GM12878 (cell line): ENCODE data around the gene RAD51B. TPM values are rescaled to one million over a fixed set of nuclear protein-coding genes. Genes with fewer than 3 reads are reported as not detected.

Experiments used
- ATAC-seq: fragments of 200-7000 bp; cut with Tn5 transposase; 3 replicates; pipeline ENCODE4 v1.9.1; 2020; ENCODE audit warnings: mild to moderate bottlenecking, moderate library complexity
- BruUV-seq: library from RNA; stranded (reverse); fragments of 400-500 nt; replicated peaks from 2 replicates; lab custom pipeline; 2021; lab: Mats Ljungman, UMichigan
- CTCF ChIA-PET: fragments of 300-600 bp; sonication (Branson Sonifier 250); formaldehyde crosslinking; extraction: SDS; loops from one replicate; lab custom pipeline; 2021; ENCODE audit warnings: inconsistent platforms; lab: Yijun Ruan, JAX
- POLR2A ChIA-PET: fragments of 350-600 bp; formaldehyde crosslinking; extraction: SDS; loops from one replicate; lab custom pipeline; 2021; ENCODE audit warnings: inconsistent platforms; lab: Charles Lee
- RAD21 ChIA-PET: fragments of 300-600 bp; sonication (Branson Sonifier 250); formaldehyde crosslinking; loops from one replicate; lab custom pipeline; 2023; ENCODE audit warnings: antibody characterized with exemption; ENCODE audit not compliant: unreplicated experiment; lab: Charles Lee
- SMC1A ChIA-PET: fragments of 300-600 bp; sonication (Branson Sonifier 250); formaldehyde crosslinking; loops from one replicate; lab custom pipeline; 2023; ENCODE audit not compliant: unreplicated experiment, uncharacterized antibody; lab: Charles Lee
- DNase-seq: peaks from one replicate; pipeline ENCODE4 v3.0.0-alpha.2; 2011; ENCODE audit warnings: low read depth, low spot score
- FAIRE-seq: peaks from 3 replicates; lab custom pipeline; 2011; peaks lifted over from hg19 to GRCh38; lab: Jason Lieb, UNC
- H2AFZ ChIP-seq: 2 replicates; pipeline ENCODE4 v1.6.0; 2011; ENCODE audit warnings: low read depth, low read length, control low read depth; ENCODE audit not compliant: control insufficient read depth
- H3K27ac ChIP-seq: 2 replicates; pipeline ENCODE4 v1.5.1; 2011; ENCODE audit warnings: control low read depth; ENCODE audit not compliant: control insufficient read depth, insufficient read depth
- H3K27me3 ChIP-seq, 2 experiments: replicated peaks in 1 of 2; 2 replicates each; pipeline versions ENCODE4 v1.6.0 to v1.6.1; 2011; ENCODE audit warnings: low read length in 1 of 2; ENCODE audit not compliant: control insufficient read depth in 2 of 2, insufficient read depth in 2 of 2
- H3K36me3 ChIP-seq, 2 experiments: 2 replicates each; pipeline ENCODE4 v1.5.1; 2011; ENCODE audit warnings: low read length in 1 of 2; ENCODE audit not compliant: control insufficient read depth in 2 of 2, insufficient read depth in 2 of 2
- H3K4me1 ChIP-seq: 2 replicates; pipeline ENCODE4 v1.6.1; 2011; ENCODE audit warnings: mild to moderate bottlenecking, low read length, moderate library complexity, mixed read lengths; ENCODE audit not compliant: control insufficient read depth, insufficient read depth
- H3K4me2 ChIP-seq: 2 replicates; pipeline ENCODE4 v1.6.0; 2011; ENCODE audit warnings: control low read depth; ENCODE audit not compliant: control insufficient read depth, insufficient read depth
- H3K4me3 ChIP-seq: fragments of 200-600 bp; sonication (generic); 2 replicates; pipeline ENCODE4 v1.5.1; 2016
- H3K79me2 ChIP-seq: 2 replicates; pipeline ENCODE4 v1.6.0; 2011; ENCODE audit warnings: low read length; ENCODE audit not compliant: control insufficient read depth, insufficient read depth
- H3K9ac ChIP-seq: 2 replicates; pipeline ENCODE4 v1.8.0; 2011; ENCODE audit warnings: low read length, control low read depth, mixed read lengths; ENCODE audit not compliant: control insufficient read depth, insufficient read depth
- H3K9me3 ChIP-seq: replicated peaks from 3 replicates; pipeline ENCODE4 v1.5.1; 2011; ENCODE audit warnings: mild to moderate bottlenecking, low read length; ENCODE audit not compliant: control insufficient read depth, insufficient read depth
- H4K20me1 ChIP-seq: 2 replicates; pipeline ENCODE4 v1.6.0; 2011; ENCODE audit not compliant: control insufficient read depth, insufficient read depth
- CEBPB ChIP-seq, 2 experiments: fragments of 150-350 bp in 1 of 2; IDR thresholded peaks; 2 replicates each; pipeline ENCODE4 v1.6.1; 2012 to 2014; ENCODE audit warnings: low read depth in 2 of 2, low read length in 2 of 2, borderline replicate concordance in 1 of 2, inconsistent platforms in 1 of 2
- EED ChIP-seq: sonication (generic); IDR thresholded peaks from 2 replicates; pipeline ENCODE4 v1.6.1; 2016; ENCODE audit warnings: antibody characterized with exemption, low read depth
- IKZF2 ChIP-seq, 2 experiments: fragments of 450-650 bp; IDR thresholded peaks; 2 replicates each; pipeline ENCODE4 v1.6.1; 2017; ENCODE audit warnings: mild to moderate bottlenecking in 2 of 2, moderate library complexity in 2 of 2
- JUNB ChIP-seq: IDR thresholded peaks from 2 replicates; pipeline ENCODE4 v1.6.1; 2016; ENCODE audit warnings: antibody characterized with exemption, mild to moderate bottlenecking
- NFIC ChIP-seq: IDR thresholded peaks from 2 replicates; pipeline ENCODE4 v1.6.1; 2012; ENCODE audit warnings: low read depth, mild to moderate bottlenecking, inconsistent platforms, low read length, moderate library complexity
- POU2F2 ChIP-seq: IDR thresholded peaks from 3 replicates; pipeline ENCODE4 v1.6.1; 2011; ENCODE audit warnings: low read depth, mild to moderate bottlenecking, low read length, borderline replicate concordance
- WGBS: methylation state at CpG from one replicate; pipeline ENCODE4 v1.1.6; 2016; ENCODE audit warnings: low lambda C conversion rate; ENCODE audit not compliant: insufficient replicate concordance, insufficient coverage; ENCODE audit errors: missing lambda C conversion rate; 5-methylcytosine and 5-hydroxymethylcytosine counted together
- in situ Hi-C: fragments of 300-500 bp; cut with MboI; formaldehyde crosslinking; loops from 9 replicates; pipeline ENCODE4 v1.14.3; 2018; ENCODE audit warnings: mixed read lengths
- intact Hi-C: fragments of 100-400 bp; cut with micrococcal nuclease; formaldehyde crosslinking; loops from one replicate; pipeline ENCODE4 v1.14.2; 2022; ENCODE audit not compliant: unreplicated experiment
- polyA plus RNA-seq, 11 experiments: library from polyadenylated mRNA; depleted of rRNA in 4 of 11; unstranded in 6 of 11; stranded (reverse) in 5 of 11; fragments of >200 nt; fragmentation: Nextera tagmentation in 4 of 11; fragmentation: Illumina TruSeq in 1 of 11; extraction: Ambion mirVana in 4 of 11; extraction: Trizol in 1 of 11; gene quantifications; 1 replicate in 1 of 11; 2 replicates in 10 of 11; pipeline versions ENCODE4 v1.2.1 to v1.2.3, GENCODE V29; 2011 to 2016; ENCODE audit warnings: inconsistent platforms in 2 of 11, missing spikeins in 2 of 11, low read depth in 1 of 11
- total RNA-seq, 4 experiments: library from RNA; depleted of rRNA in 3 of 4; stranded (reverse); fragments of >200 nt in 3 of 4; fragmentation: Illumina TruSeq in 1 of 4; extraction: Trizol in 1 of 4; gene quantifications; 2 replicates each; pipeline versions ENCODE4 v1.2.1 to v1.2.3, GENCODE V29; 2013 to 2021

RAD51B gene
- total and polyA plus RNA-seq, 10 of the 15 experiments (the other 5 are each of a cell fraction or from before 2014, with no cell fraction given): 9.8 to 26.8 (median 21.3) TPM

DNA sequence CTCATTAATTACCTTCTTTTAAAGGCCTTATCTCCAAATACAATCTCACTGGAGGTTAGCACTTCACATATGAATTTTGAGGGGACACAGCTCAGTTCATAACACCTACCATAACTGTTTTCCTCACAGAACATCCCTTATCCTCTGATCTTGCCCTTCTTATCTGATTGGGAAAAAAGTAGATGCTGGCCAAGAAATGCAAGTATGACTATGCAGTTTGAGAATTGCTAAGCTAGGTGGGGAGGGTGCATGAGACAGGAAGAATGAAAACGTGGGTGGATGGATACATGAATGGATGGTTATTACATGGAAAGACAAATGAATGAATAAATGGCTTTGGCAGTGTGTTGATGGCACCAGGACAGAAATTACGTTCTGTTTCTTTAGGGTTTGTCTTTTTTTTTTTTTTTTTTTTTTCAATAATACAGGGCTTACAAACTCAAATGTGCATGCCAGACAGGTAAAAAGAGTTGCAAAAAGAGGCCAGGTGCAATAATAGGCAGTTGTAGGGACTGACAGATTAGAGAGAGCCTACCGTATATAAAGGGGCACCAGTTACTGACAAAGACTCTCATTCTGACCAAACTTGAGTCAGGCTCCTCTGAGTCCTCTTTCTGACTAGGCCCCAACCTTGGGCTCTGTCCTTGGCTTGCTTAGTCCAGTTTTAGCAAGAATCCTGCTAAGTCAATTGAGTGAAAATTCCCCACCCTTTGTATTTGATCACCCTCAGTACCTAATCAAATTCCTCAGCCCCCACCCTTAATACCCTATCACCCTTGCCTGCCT is 668.4 kb downstream of the RAD51B start:
- no peak overlapping the region for H3K27ac ChIP-seq
- ChIA-PET CTCF (no interaction called here), POLR2A (interaction anchor here (0.6 to 2.1 kb wide), 2 partner anchors 292 to 326 kb away, joined by 3 to 4 read pairs; no protein-coding TSS in a partner anchor), RAD21 (interaction anchor here (0.6 to 1.3 kb wide), 5 partner anchors 11 to 251 kb away, joined by 3 to 5 read pairs (median 3); no protein-coding TSS in a partner anchor), SMC1A (interaction anchor here (0.6 to 1.3 kb wide), 3 partner anchors 8 to 211 kb away, joined by 3 read pairs; no protein-coding TSS in a partner anchor)
- FAIRE-seq (no peak), DNase-seq (no peak), ATAC-seq (peak; percentile 41; the same call in 2 of the 3 replicates)
- H3K27me3 ChIP-seq: no peaks in the 10 kb centered on the region
- H4K20me1 ChIP-seq: no peaks in the 10 kb centered on the region
- 37% methylated on average over 3 of the region's 3 CpGs for whole genome bisulfite sequencing
- H3K4me1 ChIP-seq: peaks cover 10% of the 10 kb centered on the region
- H3K4me3 ChIP-seq: no peak overlapping the region
- H2AFZ ChIP-seq: no peak overlapping the region
- BruUV-seq: no TSS peak
- in situ Hi-C loops: no loop called here
- H3K79me2 ChIP-seq: no peaks in the 10 kb centered on the region
- TF ChIP-seq IKZF2 (IDR thresholded peaks at IDR 0.05) (peak in 1 of 2 experiments; percentile 16; a peak in 1 of 4 replicates), NFIC (peak; percentile 62; the same call in 1 of the 2 replicates), JUNB (peak; percentile 64), EED (peak; percentile 76; the same call in 1 of the 2 replicates), CEBPB (IDR thresholded peaks at IDR 0.05; ENCODE audit: borderline replicate concordance in 1 of 2, low read depth in 2 of 2, low read length in 2 of 2) (no peak), POU2F2 (no peak)
- no peaks in the 10 kb centered on the region for H3K9me3 ChIP-seq
- intact Hi-C loops: no loop called here
- no peak overlapping the region for H3K4me2 ChIP-seq
- H3K36me3 ChIP-seq: no peaks in the 10 kb centered on the region
- H3K9ac ChIP-seq: no peak overlapping the region
